Thyroid gland (tissue), 4 donors: ENCODE measurements around the gene LARP6.

Source experiments
- CTCF ChIP-seq, 6 experiments: fragments of 200-600 bp in 3 of 6; fragments of 450-650 bp in 3 of 6; sonication (generic) in 3 of 6; IDR thresholded peaks; one replicate each; pipeline ENCODE4 v1.5.1; 2016 to 2019; ENCODE audit warnings: antibody characterized with exemption in 6 of 6, mild to moderate bottlenecking in 2 of 6, inconsistent platforms in 1 of 6, moderate library complexity in 1 of 6
- POLR2A ChIP-seq, 2 donors: fragments of 450-650 bp; IDR thresholded peaks; one replicate each; pipeline ENCODE4 v1.6.1; 2017; ENCODE audit warnings: antibody characterized with exemption in 2 of 2, mild to moderate bottlenecking in 2 of 2, moderate library complexity in 1 of 2

- TF ChIP-seq CTCF (IDR thresholded peaks at IDR 0.05): no peak
- no peak for TF ChIP-seq POLR2A (IDR thresholded peaks at IDR 0.05)
Measured at GRCh38 chr15:70801109-70801508, 52.8 kb downstream of the LARP6 start.
